Measurements from ENCODE around the gene FBXL17. TPM values are rescaled to one million over a fixed set of nuclear protein-coding genes. Genes with fewer than 3 reads are reported as not detected.

The FBXL17 gene
- total and polyA plus RNA-seq, 5 donors from 2014 or later, result 3.8 to 27.7 (median 6.4) TPM

DNA sequence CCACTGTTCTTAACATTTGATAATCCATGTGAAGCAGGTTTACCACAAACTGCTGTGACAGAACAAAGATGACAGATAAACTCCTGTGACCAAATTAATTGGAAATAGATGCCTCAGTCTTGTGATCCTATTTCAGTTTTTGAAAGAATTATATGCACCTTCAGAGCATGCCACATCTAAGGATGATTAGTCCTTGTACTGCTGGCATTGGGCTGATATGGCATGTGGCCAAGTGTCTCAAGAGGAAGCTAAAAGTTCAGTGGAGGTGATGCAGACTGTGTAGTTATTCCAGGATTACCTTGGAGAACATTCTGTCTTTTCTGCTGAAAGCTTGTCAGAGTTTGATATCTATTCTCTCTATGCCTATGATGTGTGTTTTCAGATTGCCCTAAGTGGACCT, 396.8 kb downstream of the FBXL17 start:
- ATAC-seq (ENCODE audit: low read depth in 2 of 2) (no peak), DNase-seq (no peak)
- Histone ChIP-seq H3K4me1 (ENCODE audit: control insufficient read depth, insufficient read depth, low read length, poor library complexity, severe bottlenecking) (no peaks in the 10 kb centered on the region), H3K4me3 (ENCODE audit: low read depth, low read length) (no peak overlapping the region), H3K9me3 (ENCODE audit: control insufficient read depth in 2 of 2, low read length in 2 of 2) (no peaks in the 10 kb centered on the region), H3K36me3 (ENCODE audit: control insufficient read depth, insufficient read depth, low read length) (no peaks in the 10 kb centered on the region), H3K27ac (ENCODE audit: insufficient read depth, low read length, poor library complexity, severe bottlenecking) (no peak overlapping the region), H3K27me3 (ENCODE audit: control insufficient read depth, insufficient read depth, low read length) (no peaks in the 10 kb centered on the region)
- Mint-ChIP-seq H3K9me3 (peaks cover 0 to 2% (median 0%) of the 10 kb centered on the region in 7 donors), H3K27me3 (no peaks in the 10 kb centered on the region), H3K4me1 (peaks cover 9 to 14% (median 13%) of the 10 kb centered on the region in 4 donors), H3K36me3 (no peaks in the 10 kb centered on the region), H3K4me3 (no peak overlapping the region), H3K27ac (no peak overlapping the region)

DNA sequence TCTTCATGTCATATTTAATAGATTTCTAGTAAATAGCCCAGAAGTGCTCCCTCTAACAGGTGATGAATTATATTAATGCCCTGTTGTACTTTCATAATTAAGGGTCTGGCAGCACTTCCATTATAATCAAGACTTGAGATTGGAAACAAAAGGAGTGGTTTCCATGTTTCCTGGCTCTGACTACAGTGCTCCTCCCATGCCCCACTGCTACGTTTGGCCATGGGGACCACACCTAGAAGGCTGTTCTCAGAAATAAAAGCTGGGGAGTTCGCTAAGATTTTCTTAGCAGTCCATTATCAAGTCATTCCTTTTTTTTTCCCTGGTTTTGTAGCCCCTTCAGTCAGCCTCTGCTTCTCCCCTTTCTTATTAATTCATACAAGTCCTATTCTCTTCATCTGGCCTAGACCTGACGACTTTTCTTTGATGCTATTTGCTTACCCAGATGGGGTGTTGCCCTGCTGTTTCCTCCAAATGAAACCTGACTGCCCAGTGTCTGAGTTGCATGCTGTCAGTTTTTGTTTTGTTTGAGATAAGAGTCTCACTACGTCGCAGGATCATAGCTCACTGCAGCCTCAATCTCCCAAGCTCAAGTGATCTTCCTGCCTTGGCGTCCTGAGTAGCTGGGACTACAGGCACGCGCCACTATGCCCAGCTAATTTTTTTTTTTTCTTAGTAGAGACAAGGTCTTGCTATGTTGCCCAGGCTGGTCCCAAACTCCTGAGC, 399.0 kb downstream of the FBXL17 start:
- no peak overlapping the region for H3K4me3 Mint-ChIP-seq
- H3K27ac Mint-ChIP-seq, result no peak overlapping the region
- no peaks in the 10 kb centered on the region for H3K27me3 Mint-ChIP-seq
- Histone ChIP-seq H3K4me3 (ENCODE audit: low read depth, low read length) (no peak overlapping the region), H3K27me3 (ENCODE audit: control insufficient read depth, insufficient read depth, low read length) (no peaks in the 10 kb centered on the region), H3K4me1 (ENCODE audit: control insufficient read depth, insufficient read depth, low read length, poor library complexity, severe bottlenecking) (no peaks in the 10 kb centered on the region), H3K36me3 (ENCODE audit: control insufficient read depth, insufficient read depth, low read length) (no peaks in the 10 kb centered on the region), H3K9me3 (ENCODE audit: control insufficient read depth in 2 of 2, low read length in 2 of 2) (no peaks in the 10 kb centered on the region), H3K27ac (ENCODE audit: insufficient read depth, low read length, poor library complexity, severe bottlenecking) (no peak overlapping the region)
- H3K4me1 Mint-ChIP-seq, result peaks cover 12 to 18% (median 14%) of the 10 kb centered on the region in 4 donors
- no peak for ATAC-seq (ENCODE audit: low read depth in 2 of 2)
- H3K9me3 Mint-ChIP-seq, result no peaks in the 10 kb centered on the region
- no peaks in the 10 kb centered on the region for H3K36me3 Mint-ChIP-seq
- DNase-seq, result no peak

DNA sequence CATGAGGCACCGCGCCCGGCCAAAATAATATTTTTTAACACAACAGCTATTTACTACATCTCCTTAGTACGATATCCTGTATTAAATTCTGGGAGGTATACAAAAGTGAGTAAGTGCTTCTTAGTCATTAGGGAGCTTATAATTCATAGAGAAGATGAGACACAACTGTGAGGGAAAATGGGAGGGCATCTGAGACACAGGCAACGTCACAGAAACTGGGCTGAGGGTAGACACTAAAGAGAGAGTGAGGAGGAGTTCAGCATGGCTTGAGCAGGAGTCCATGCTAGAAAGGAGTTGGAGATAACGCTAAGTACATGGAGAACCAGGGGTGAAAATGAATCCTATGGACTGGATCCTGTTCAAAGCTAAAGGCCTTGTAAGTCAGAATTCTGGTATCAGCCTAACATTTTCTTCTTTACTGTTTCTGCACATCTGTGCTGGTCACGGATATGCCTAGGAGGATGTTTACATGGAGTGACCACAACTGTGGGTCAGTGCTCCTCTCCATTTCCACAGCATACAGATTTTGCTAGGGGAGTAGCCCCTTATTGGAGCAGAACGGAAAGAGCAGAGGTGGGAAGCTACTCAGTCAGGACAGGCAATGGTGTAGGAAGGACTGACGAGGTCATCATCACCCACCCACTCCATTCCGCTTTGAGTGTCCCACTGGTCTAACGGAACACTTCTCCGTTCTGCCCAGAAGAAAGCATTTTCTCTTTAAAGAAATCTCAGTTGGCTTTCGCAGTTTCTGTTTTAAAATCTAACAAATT, 400.8 kb downstream of the FBXL17 start:
- Histone ChIP-seq H3K9me3 (ENCODE audit: control insufficient read depth in 2 of 2, low read length in 2 of 2) (no peaks in the 10 kb centered on the region), H3K4me1 (ENCODE audit: control insufficient read depth, insufficient read depth, low read length, poor library complexity, severe bottlenecking) (no peaks in the 10 kb centered on the region), H3K27ac (ENCODE audit: insufficient read depth, low read length, poor library complexity, severe bottlenecking) (no peak overlapping the region), H3K36me3 (ENCODE audit: control insufficient read depth, insufficient read depth, low read length) (no peaks in the 10 kb centered on the region), H3K4me3 (ENCODE audit: low read depth, low read length) (no peak overlapping the region), H3K27me3 (ENCODE audit: control insufficient read depth, insufficient read depth, low read length) (no peaks in the 10 kb centered on the region)
- DNase-seq (no peak), ATAC-seq (ENCODE audit: low read depth in 2 of 2) (no peak)
- Mint-ChIP-seq H3K27ac (peak overlapping the region in 1 of 3 donors; percentile 17), H3K9me3 (peaks cover 0 to 1% (median 0%) of the 10 kb centered on the region in 7 donors), H3K36me3 (no peaks in the 10 kb centered on the region), H3K27me3 (no peaks in the 10 kb centered on the region), H3K4me3 (no peak overlapping the region), H3K4me1 (peaks cover 12 to 18% (median 14%) of the 10 kb centered on the region in 4 donors)

DNA sequence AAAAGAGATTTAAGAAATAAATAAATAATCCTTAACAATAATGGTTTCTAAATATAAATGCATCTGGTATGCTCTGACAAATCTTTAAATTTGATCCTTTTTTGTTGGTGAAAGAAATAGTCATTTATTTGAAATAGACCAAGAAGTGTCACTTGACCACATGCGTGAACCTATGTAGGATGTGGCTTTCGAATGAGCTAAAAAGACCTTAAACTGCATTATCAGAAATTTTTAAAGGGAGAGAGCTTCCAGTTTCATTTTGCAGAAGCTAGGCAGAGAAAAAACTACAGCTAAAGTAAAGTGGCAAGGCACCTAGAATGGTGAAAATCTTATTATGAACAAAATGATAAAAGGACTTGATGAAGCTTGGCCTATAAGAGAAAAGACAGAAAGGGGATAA, 402.0 kb downstream of the FBXL17 start:
- Mint-ChIP-seq H3K4me3 (no peak overlapping the region), H3K36me3 (no peaks in the 10 kb centered on the region), H3K27ac (no peak overlapping the region), H3K9me3 (peaks cover 0 to 1% (median 0%) of the 10 kb centered on the region in 7 donors), H3K27me3 (no peaks in the 10 kb centered on the region), H3K4me1 (peaks cover 8 to 18% (median 11%) of the 10 kb centered on the region in 4 donors)
- DNase-seq (peak in 1 of 3 donors; percentile 46), ATAC-seq (ENCODE audit: low read depth in 2 of 2) (no peak)
- no peaks in the 10 kb centered on the region for H3K9me3 ChIP-seq (ENCODE audit: control insufficient read depth in 2 of 2, low read length in 2 of 2)
- no peaks in the 10 kb centered on the region for H3K36me3 ChIP-seq (ENCODE audit: control insufficient read depth, insufficient read depth, low read length)
- no peaks in the 10 kb centered on the region for H3K4me1 ChIP-seq (ENCODE audit: control insufficient read depth, insufficient read depth, low read length, poor library complexity, severe bottlenecking)
- H3K27ac ChIP-seq (ENCODE audit: insufficient read depth, low read length, poor library complexity, severe bottlenecking), result no peak overlapping the region
- no peaks in the 10 kb centered on the region for H3K27me3 ChIP-seq (ENCODE audit: control insufficient read depth, insufficient read depth, low read length)
- H3K4me3 ChIP-seq (ENCODE audit: low read depth, low read length), result no peak overlapping the region

DNA sequence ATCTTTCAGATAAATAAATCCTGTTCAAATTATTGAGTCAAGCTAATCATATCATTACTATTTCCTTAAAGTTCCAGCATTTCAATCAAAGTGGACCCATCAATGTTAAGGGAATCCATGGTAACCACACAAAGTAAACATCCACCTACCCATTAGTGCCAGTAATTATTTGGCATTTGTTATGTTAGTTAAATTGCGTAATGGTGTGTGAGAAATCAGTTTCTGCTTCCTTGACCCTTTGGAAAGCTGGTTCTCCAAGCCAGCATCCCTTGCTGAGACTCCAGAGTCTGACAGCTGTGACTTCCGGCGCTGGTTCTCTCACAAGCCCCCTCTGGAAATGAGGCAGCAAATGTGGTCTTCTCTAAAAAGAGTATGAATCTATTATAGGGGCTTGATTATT, 402.6 kb downstream of the FBXL17 start:
- H3K36me3 Mint-ChIP-seq, result no peaks in the 10 kb centered on the region

DNA sequence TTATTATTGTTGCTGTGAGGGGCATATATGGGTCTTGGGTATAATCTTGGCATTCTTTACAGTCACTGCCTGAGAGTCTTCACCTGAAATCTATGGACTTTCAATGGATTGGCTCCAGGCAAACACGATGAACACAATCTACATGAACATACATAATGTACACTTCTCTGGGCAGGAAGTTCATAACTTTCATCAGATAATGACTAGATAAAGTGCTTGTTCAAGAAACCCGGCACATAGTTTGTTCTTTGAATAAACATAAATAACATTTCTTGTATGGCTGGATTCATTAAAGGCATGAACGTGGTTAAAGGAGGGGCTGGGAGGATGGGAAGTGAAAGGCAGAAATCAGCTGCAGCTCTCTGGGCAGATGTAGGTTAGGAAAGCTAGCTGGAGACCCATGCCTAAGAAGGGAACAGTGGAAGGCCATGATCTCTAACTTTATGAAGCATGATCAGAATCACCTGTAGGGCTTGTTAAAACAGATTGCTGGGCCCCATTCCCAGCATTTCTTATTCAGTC, 404.3 kb downstream of the FBXL17 start:
- DNase-seq, result no peak
- Histone ChIP-seq H3K4me3 (ENCODE audit: low read depth, low read length) (no peak overlapping the region), H3K27me3 (ENCODE audit: control insufficient read depth, insufficient read depth, low read length) (no peaks in the 10 kb centered on the region), H3K9me3 (ENCODE audit: control insufficient read depth in 2 of 2, low read length in 2 of 2) (no peaks in the 10 kb centered on the region), H3K4me1 (ENCODE audit: control insufficient read depth, insufficient read depth, low read length, poor library complexity, severe bottlenecking) (no peaks in the 10 kb centered on the region), H3K36me3 (ENCODE audit: control insufficient read depth, insufficient read depth, low read length) (no peaks in the 10 kb centered on the region), H3K27ac (ENCODE audit: insufficient read depth, low read length, poor library complexity, severe bottlenecking) (no peak overlapping the region)
- no peaks in the 10 kb centered on the region for H3K27me3 Mint-ChIP-seq
- no peak for ATAC-seq (ENCODE audit: low read depth in 2 of 2)
- peaks cover 5 to 8% (median 6%) of the 10 kb centered on the region in 4 donors for H3K4me1 Mint-ChIP-seq
- no peak overlapping the region for H3K4me3 Mint-ChIP-seq
- no peak overlapping the region for H3K27ac Mint-ChIP-seq
- peaks cover 0 to 1% (median 0%) of the 10 kb centered on the region in 7 donors for H3K9me3 Mint-ChIP-seq
- no peaks in the 10 kb centered on the region for H3K36me3 Mint-ChIP-seq

More for the DNA sequence above, 402.6 kb downstream of the FBXL17 start:
- Histone ChIP-seq H3K4me1 (ENCODE audit: control insufficient read depth, insufficient read depth, low read length, poor library complexity, severe bottlenecking) (no peaks in the 10 kb centered on the region), H3K9me3 (ENCODE audit: control insufficient read depth in 2 of 2, low read length in 2 of 2) (no peaks in the 10 kb centered on the region), H3K27ac (ENCODE audit: insufficient read depth, low read length, poor library complexity, severe bottlenecking) (no peak overlapping the region), H3K36me3 (ENCODE audit: control insufficient read depth, insufficient read depth, low read length) (no peaks in the 10 kb centered on the region), H3K27me3 (ENCODE audit: control insufficient read depth, insufficient read depth, low read length) (no peaks in the 10 kb centered on the region), H3K4me3 (ENCODE audit: low read depth, low read length) (no peak overlapping the region)
- no peak overlapping the region for H3K27ac Mint-ChIP-seq
- peaks cover 8 to 14% (median 11%) of the 10 kb centered on the region in 4 donors for H3K4me1 Mint-ChIP-seq
- ATAC-seq (ENCODE audit: low read depth in 2 of 2) (no peak), DNase-seq (no peak)
- peaks cover 0 to 1% (median 0%) of the 10 kb centered on the region in 7 donors for H3K9me3 Mint-ChIP-seq
- H3K27me3 Mint-ChIP-seq, result no peaks in the 10 kb centered on the region
- H3K4me3 Mint-ChIP-seq, result no peak overlapping the region

DNA sequence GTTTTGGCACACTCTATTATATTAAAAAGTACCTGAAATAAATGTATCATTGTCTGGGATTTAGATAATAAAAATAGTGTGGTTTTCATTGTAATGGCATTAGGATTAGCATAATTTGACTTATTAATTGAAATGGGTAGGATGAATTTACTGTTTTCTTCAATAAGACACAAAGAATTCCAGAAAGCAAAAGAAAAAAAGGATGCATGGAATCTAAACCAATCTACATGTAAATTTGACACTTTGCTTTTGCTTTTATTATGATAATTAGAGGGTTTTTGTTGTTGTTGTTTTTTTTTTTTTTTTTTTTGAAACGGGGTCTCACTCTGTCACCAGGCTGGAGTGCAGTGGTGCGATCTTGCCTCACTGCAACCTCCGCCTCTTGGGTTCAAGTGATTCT, 406.3 kb downstream of the FBXL17 start:
- Mint-ChIP-seq H3K27ac (no peak overlapping the region), H3K4me1 (peaks cover 0 to 6% (median 4%) of the 10 kb centered on the region in 4 donors), H3K4me3 (no peak overlapping the region), H3K27me3 (no peaks in the 10 kb centered on the region), H3K36me3 (peaks cover 7% of the 10 kb centered on the region), H3K9me3 (peaks cover 0 to 1% (median 0%) of the 10 kb centered on the region in 7 donors)
- H3K4me1 ChIP-seq (ENCODE audit: control insufficient read depth, insufficient read depth, low read length, poor library complexity, severe bottlenecking), result no peaks in the 10 kb centered on the region
- no peaks in the 10 kb centered on the region for H3K36me3 ChIP-seq (ENCODE audit: control insufficient read depth, insufficient read depth, low read length)
- DNase-seq (no peak), ATAC-seq (ENCODE audit: low read depth in 2 of 2) (no peak)
- H3K27ac ChIP-seq (ENCODE audit: insufficient read depth, low read length, poor library complexity, severe bottlenecking), result no peak overlapping the region
- no peaks in the 10 kb centered on the region for H3K9me3 ChIP-seq (ENCODE audit: control insufficient read depth in 2 of 2, low read length in 2 of 2)
- no peaks in the 10 kb centered on the region for H3K27me3 ChIP-seq (ENCODE audit: control insufficient read depth, insufficient read depth, low read length)
- H3K4me3 ChIP-seq (ENCODE audit: low read depth, low read length), result no peak overlapping the region

All from CD4-positive, CD25-positive, alpha-beta regulatory T cell (primary cell).